GM12892 (cell line): ENCODE data around the gene ACSF3.

ENCODE experiments used
- POLR2A ChIP-seq: IDR thresholded peaks from 2 replicates; pipeline ENCODE4 v1.6.1; 2011; ENCODE audit warnings: low read depth, low read length, control low read depth
- TAF1 ChIP-seq: IDR thresholded peaks from 2 replicates; pipeline ENCODE4 v1.6.1; 2011; ENCODE audit warnings: low read depth, mild to moderate bottlenecking, control low read depth, low read length, borderline replicate concordance

DNA sequence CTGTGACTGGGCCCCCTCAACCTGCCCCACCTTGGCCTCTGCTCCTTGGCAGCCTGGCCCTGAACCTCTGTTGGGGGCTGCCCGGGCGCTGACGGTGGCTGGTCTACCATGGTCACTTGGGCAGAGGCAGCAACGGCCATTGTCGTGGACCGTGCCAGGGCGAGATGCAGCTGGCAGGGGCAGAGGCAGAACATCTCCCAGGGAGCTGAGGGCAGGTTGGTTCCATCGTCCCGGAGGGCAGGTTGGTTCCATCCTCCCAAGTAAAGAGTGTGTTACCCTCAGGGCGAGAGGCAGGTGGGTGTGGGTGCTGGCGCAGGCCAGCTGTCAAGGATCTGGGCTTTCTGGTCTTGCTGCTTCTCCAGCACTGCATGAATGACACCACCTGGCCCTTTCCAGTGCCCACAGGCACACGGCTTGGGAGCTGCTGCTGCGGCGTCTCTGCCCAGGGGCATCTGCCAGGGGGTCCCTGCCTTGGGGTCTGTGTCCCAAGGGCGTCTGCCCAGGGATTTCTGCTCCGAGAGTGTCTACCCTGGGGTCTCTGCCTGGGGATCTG is 12.0 kb downstream of the ACSF3 start:
- TF ChIP-seq POLR2A = no peak
- no peak for TF ChIP-seq TAF1
